GM11168 (cell line): ENCODE measurements around the gene KHDC4.
"Not testable (repeated sequence)": the region's sequence is repeated elsewhere in the genome, so short reads cannot be mapped to it uniquely, and the experiment has no call there.

Experiments
- in situ Hi-C: fragments of 300-500 bp; cut with MboI; formaldehyde crosslinking; loops from one replicate; pipeline ENCODE4 v1.12.0; 2022; ENCODE audit warnings: low sequenced_read_pairs; ENCODE audit not compliant: unreplicated experiment

KHDC4 gene

GRCh38 chr1:155942578-155943141, 8.4 kb upstream of the KHDC4 start:
- in situ Hi-C loops, result no loop called here

- in situ Hi-C loops, result no loop called here
Measured at GRCh38 chr1:155941845-155942531, 7.8 kb upstream of the KHDC4 start.

DNA sequence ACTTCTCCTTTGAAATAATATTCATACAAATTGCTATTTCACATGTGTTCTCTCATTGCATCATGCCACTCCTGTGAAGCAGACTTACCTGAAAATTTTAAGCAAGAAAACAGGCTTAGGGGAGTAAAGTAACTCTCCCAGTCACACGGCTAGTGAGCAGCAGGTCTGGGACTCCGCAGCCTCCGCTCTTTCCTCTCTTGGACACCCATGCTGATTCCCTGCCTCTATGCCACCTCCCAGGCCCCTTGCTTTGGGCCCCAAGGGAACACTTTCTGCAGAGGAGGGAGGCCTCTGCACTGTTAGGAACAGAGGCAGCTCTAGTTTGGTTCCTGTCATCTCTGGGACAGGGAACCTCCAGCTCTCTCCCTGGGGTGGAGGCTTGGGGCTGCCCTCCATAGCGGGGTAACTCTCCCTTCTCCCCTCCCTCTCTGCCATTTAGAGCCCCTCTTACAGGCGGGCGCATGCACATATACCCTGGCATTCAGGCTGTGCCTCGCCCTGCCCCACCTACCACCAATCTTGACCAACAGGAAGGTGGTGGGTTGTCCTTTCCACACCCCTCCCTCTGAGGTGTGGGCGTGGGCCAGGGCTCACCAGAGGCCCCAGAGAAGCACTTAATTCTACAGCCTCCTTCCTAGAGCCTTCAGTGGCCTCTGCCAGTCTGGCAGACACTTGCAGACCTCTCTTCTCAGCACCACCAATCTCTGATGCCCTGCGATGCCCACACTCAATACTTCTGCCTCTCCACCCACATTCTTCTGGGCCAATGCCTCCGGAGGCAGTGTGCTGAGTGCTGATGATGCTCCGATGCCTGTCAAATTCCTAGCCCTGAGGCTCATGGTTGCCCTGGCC, 7.0 kb upstream of the KHDC4 start, which contains the start of gene RXFP4:
Gene RXFP4 (plus strand): TSS at position 646 of the 852 bp plus-strand sequence. CDS start 72 bp downstream, at position 718.
- in situ Hi-C loops, result no loop called here

DNA sequence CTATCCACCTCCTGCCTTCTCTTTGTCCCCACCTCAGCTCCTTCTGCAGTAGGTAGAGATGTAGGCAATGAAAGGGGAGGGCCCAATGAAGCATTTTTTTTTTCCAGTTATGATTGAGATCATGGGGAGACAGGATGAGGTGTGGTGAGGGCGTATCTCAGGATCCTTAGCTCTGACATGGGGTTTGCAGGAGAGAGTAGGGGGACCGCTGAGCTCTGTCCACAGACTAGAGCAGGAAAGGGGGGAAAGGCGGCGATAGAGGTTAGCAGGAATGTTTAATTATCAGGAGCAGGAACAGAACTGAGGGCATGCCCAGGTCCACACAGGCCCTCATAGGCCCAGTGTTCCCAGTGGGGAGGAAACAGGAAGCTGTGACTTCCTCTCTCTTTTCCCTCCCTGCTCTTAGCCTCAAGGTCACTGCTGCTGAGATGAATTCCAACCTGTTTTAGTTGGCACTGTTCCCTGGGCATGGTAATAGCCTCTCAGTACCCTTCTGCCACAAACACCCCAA, 6.3 kb upstream of the KHDC4 start:
- in situ Hi-C loops, result no loop called here

DNA sequence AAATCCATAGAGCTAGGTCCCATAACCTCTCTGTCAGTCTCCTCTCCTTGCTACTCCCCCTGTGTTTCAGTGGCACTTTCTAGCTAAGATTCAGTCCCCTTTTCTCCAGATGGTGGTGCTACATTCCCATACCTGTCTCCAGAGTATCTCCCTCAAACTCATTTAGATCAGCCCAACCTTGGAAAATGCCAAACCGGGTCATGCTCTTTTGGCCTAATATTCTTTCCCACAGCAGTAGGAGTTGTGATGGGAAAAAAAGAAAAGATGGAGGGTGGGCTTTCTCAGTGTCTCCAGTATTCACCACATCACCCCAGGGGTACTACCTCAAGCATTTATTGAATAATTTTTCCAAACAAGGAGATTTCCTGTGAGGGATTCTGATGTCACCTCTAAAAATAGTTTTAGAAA, 4.0 kb upstream of the KHDC4 start:
- in situ Hi-C loops, result loop anchor here (5.0 kb wide), 1 partner anchor 49 kb away; no protein-coding TSS in a partner anchor

GRCh38 chr1:155934936-155935590, 850 bp upstream of the KHDC4 start:
- in situ Hi-C loops, result loop anchor here (5.0 kb wide), 1 partner anchor 52 kb away; no protein-coding TSS in a partner anchor

- in situ Hi-C loops, result no loop called here
Measured at GRCh38 chr1:155933591-155934096, 569 bp downstream of the KHDC4 start.

- in situ Hi-C loops, result no loop called here
Measured at GRCh38 chr1:155932487-155932886, 1.7 kb downstream of the KHDC4 start.

- in situ Hi-C loops, result no loop called here
Measured at GRCh38 chr1:155932081-155932480, 2.1 kb downstream of the KHDC4 start.

DNA sequence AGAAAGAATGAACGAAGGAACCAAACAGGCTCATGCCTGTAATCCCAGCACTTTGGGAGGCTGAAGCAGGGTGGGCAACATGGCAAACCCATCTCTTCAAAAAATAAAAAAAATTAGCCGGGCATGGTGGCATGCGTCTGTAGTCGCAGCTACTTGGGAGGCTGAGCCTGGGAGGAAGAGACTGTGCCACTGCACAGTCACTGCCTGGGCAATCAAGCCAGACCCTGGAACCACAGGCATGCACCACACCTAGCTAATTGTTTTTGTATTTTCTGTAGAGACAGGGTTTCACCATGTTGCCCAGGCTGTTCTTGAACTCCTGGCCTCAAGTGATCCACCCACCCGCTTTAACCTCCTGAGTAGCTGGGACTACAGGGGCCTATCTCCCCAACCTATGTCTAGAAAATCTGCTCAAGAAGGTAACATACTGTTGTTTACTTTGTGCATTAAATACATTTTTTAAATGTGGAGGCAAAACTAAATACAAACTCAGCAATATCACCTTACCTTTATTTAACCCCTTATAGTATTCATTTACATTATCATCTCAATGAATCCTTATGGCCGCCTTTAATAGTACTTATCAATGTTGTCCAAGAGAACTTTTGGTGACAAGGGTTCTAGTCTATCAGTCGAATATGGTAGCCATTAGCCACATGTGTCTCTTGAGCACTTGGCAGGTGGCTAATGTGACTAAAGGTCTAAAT, 2.7 kb downstream of the KHDC4 start:
- in situ Hi-C loops, result no loop called here

- in situ Hi-C loops, result not testable (repeated sequence)
Measured at GRCh38 chr1:155930725-155931124, 3.5 kb downstream of the KHDC4 start.

DNA sequence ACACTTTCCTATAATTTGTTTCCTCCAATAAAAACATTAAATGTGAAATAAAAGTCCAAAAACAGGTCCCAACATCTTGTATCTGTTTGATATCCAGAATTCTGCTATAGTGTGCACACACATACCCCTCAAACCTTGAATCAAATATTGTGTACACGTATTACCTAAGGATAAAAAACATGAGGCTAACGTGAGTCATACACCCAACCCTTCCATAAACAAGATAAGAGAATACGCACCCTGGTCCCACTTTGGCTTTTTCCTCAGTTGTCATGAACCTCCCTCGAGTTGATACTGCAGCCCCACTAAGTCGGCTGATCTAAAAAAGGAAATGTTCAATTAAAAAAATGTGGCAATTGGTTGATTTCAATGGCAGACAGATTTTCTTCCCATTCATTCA, 5.2 kb downstream of the KHDC4 start:
- in situ Hi-C loops, result no loop called here

GRCh38 chr1:155925506-155925905, 8.7 kb downstream of the KHDC4 start:
- in situ Hi-C loops, result no loop called here

GRCh38 chr1:155920717-155921116, 13.5 kb downstream of the KHDC4 start:
- in situ Hi-C loops, result no loop called here

GRCh38 chr1:155919801-155920200, 14.4 kb downstream of the KHDC4 start:
- in situ Hi-C loops, result no loop called here

GRCh38 chr1:155918660-155919059, 15.6 kb downstream of the KHDC4 start:
- in situ Hi-C loops, result no loop called here

DNA sequence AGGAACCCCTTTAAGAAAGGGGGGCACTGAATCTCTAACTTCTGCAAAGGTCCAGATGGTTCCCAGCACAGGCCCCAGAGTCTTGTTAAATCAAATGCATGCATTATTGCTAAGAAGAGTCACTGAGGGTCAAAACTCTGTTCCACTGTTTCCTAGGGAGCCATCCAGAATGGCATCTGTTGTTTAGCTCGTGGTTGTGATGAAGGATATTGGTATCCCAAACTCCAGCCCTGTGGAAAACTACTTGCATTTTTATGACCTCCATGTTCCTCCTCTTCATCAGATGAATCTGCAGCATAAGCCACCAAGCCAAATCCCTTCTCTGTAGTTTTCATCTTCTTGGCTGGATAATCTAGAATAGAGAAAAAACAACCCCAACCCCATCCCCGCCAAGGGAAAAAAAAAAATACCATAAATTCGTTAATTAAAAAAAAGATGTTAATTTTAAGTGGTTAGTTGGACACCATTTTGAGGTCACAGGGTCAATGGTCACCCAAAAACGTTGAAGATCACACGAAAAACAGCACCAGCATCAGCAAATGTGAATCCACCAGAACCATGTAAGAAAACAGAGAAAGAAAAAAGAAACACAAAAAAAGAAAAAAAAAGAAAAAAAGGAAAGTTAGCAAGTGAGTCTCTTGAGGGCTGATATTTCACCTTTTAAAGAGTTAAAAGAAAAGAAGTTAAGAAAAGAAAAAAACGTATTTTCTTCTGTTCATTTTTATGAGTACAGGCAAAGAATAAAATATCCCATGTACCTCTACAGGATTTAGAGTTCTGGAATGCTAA, 20.1 kb downstream of the KHDC4 start:
- in situ Hi-C loops, result no loop called here

DNA sequence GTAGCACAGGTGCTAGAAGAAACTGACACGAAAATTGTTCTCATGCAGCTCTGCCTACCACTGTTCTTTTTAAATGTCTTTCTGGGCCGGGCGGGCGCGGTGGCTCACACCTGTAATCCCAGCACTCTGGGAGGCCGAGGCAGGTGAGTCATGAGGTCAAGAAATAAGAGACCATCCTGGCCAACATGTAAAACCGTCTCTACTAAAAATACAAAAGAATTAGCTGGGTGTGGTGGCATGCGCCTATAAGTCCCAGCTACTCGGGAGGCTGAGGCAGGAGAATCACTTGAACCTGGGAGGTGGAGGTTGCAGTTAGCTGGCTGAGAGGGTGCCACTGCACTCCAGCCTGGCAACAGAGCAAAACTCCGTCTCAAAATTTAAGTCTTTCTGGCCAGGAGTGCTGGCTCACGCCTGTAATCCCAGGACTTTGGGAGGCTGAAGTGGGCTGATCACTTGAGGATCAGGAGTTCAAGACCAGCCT, 22.1 kb downstream of the KHDC4 start:
- in situ Hi-C loops, result no loop called here
